ENCODE measurements around the gene LSM2.

LSM2 gene

DNA sequence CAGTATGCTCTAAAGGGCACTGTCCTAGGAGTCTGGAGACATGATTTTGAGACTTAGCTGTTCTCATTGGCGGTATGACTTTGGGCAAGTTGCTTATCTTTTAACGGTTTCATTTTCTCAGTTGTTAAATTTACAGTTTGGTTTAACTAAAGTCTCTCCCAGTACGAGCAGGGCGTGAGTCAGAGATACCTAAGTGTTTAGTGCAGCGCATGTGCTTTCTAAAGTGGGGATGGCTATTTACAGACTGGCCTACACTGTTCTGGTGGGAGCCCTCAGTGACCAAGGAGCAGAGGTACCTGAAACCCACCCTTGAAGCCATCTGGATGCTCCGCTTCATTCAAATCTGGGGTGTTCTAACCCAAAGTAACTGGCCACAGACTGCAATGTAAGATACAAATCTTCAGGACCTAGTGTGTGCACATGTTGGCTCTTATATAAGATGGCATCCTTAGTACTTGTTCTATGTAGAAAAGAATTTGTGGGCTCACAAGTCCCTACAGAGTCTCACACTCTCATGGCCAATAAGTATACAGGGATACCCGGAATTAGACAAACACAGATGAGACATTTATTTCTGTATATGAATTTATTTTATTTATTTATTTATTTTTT, 56.2 kb downstream of the LSM2 start:
- H3K9ac ChIP-seq (ENCODE audit: low read depth in 1 of 2, low read length in 2 of 2), result no peak overlapping the region
- no peak overlapping the region for H3K4me3 ChIP-seq (ENCODE audit: low read depth in 1 of 2, low read length in 2 of 2)
- no peaks in the 10 kb centered on the region for H3K27me3 ChIP-seq (ENCODE audit: control insufficient read depth in 1 of 2, insufficient read depth in 2 of 2, low read length in 2 of 2)
- H3K4me1 ChIP-seq (ENCODE audit: control insufficient read depth in 1 of 2, insufficient read depth in 2 of 2, low read length in 2 of 2), result no peaks in the 10 kb centered on the region
- no peak overlapping the region for H3K27ac ChIP-seq (ENCODE audit: low read depth, low read length)
- H3K36me3 ChIP-seq (ENCODE audit: control insufficient read depth in 1 of 2, insufficient read depth in 2 of 2, low read length in 2 of 2), result peaks cover 0 to 6% of the 10 kb centered on the region in 2 donors
- H3K9me3 ChIP-seq (ENCODE audit: control insufficient read depth in 1 of 2, low read length in 2 of 2), result no peaks in the 10 kb centered on the region

DNA sequence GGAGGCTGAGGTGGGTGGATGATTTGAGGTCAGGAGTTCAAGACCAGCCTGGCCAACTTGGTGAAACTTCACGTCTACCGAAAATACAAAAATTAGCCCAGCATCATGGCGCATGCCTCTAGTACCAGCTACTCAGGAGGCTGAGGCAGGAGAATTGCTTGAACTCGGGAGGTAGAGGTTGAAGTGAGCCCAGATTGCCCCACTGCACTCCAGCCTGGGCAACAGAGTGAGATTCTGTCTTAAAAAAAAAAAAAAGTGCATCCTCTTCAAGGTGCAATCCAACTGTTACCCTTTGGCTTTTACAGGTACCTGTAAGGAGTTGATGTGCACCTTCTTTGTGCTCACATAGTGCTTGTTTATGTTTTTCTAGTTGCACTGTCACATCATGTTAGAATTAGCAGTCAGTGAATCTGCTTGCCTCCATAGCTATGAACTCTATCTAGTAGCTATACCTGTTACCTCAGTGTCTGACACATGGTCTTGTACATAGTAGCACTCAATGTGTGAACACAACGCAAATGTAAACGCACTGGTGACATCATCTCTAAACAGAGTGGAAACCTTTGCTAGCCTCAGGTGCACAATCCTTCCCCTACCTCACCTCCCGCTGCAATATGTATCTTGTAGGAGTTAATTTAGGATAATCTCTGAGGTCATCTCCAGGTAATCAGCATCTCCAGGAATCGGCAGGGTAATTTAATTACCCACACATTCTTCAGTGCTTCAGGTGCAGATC, 57.3 kb downstream of the LSM2 start:
- Histone ChIP-seq H3K36me3 (ENCODE audit: control insufficient read depth in 1 of 2, insufficient read depth in 2 of 2, low read length in 2 of 2) (peaks cover 0 to 6% of the 10 kb centered on the region in 2 donors), H3K27ac (ENCODE audit: low read depth, low read length) (no peak overlapping the region), H3K9ac (ENCODE audit: low read depth in 1 of 2, low read length in 2 of 2) (no peak overlapping the region), H3K4me3 (ENCODE audit: low read depth in 1 of 2, low read length in 2 of 2) (no peak overlapping the region), H3K4me1 (ENCODE audit: control insufficient read depth in 1 of 2, insufficient read depth in 2 of 2, low read length in 2 of 2) (no peaks in the 10 kb centered on the region), H3K27me3 (ENCODE audit: control insufficient read depth in 1 of 2, insufficient read depth in 2 of 2, low read length in 2 of 2) (no peaks in the 10 kb centered on the region), H3K9me3 (ENCODE audit: control insufficient read depth in 1 of 2, low read length in 2 of 2) (no peaks in the 10 kb centered on the region)

Measured in duodenal mucosa (tissue), 2 donors.